UCSD-AML1 (cell line): ENCODE data around the gene FAM219B.

ENCODE experiments used
- DNase-seq: peaks from one replicate; lab custom pipeline; 2025; ENCODE audit not compliant: unreplicated experiment; lab: John Stamatoyannopoulos, UW

Gene FAM219B

GRCh38 chr15:74873756-74874424, 32.8 kb downstream of the FAM219B start:
- no peak for DNase-seq

GRCh38 chr15:74873036-74873755, 33.5 kb downstream of the FAM219B start, which contains the start of gene SCAMP2:
Gene SCAMP2 (minus strand): TSS chr15:74873365. CDS start chr15:74873255, 110 bp downstream.
- peak; percentile 94 for DNase-seq

GRCh38 chr15:74872702-74873035, 34.0 kb downstream of the FAM219B start:
- DNase-seq: no peak

- DNase-seq: peak; percentile 19
These were observed 36.0 kb downstream of the FAM219B start for GRCh38 chr15:74870436-74871215.

- DNase-seq: peak; percentile 92
These were observed 36.8 kb downstream of the FAM219B start for GRCh38 chr15:74869726-74870407.

- DNase-seq: no peak
These were observed 37.3 kb downstream of the FAM219B start for GRCh38 chr15:74869372-74869725.

GRCh38 chr15:74868059-74868458, 38.6 kb downstream of the FAM219B start:
- DNase-seq: peak; percentile 79

- DNase-seq: no peak
These were observed 39.1 kb downstream of the FAM219B start for GRCh38 chr15:74867466-74868038.

- no peak for DNase-seq
These were observed 40.6 kb downstream of the FAM219B start for GRCh38 chr15:74866090-74866489.

GRCh38 chr15:74865316-74865715, 41.3 kb downstream of the FAM219B start:
- DNase-seq: no peak

- DNase-seq: no peak
These were observed 42.4 kb downstream of the FAM219B start for GRCh38 chr15:74864296-74864695.

GRCh38 chr15:74863239-74864056, 43.2 kb downstream of the FAM219B start:
- DNase-seq: no peak

GRCh38 chr15:74858369-74858740, 48.3 kb downstream of the FAM219B start:
- no peak for DNase-seq

GRCh38 chr15:74857671-74858368, 48.8 kb downstream of the FAM219B start:
- DNase-seq: no peak

GRCh38 chr15:74857082-74857655, 49.5 kb downstream of the FAM219B start:
- DNase-seq: no peak

- DNase-seq: no peak
These were observed 50.1 kb downstream of the FAM219B start for GRCh38 chr15:74856537-74856936.

GRCh38 chr15:74855857-74856256, 50.8 kb downstream of the FAM219B start:
- no peak for DNase-seq

GRCh38 chr15:74854453-74855022, 52.1 kb downstream of the FAM219B start:
- no peak for DNase-seq

GRCh38 chr15:74851960-74852359, 54.7 kb downstream of the FAM219B start:
- no peak for DNase-seq
